ENCODE results near the gene SUN5. TPM values are rescaled to one million over a fixed set of nuclear protein-coding genes. Genes with fewer than 3 reads are reported as not detected.
A peak's percentile ranks its signal among the peaks of the same experiment; 100 is the strongest.

Gene SUN5
- total and polyA plus RNA-seq, 4 donors: not detected

GRCh38 chr20:32973077-32973717 is 31.0 kb downstream of the SUN5 start:
- H3K9ac ChIP-seq (ENCODE audit: insufficient read depth in 1 of 2, low read length in 2 of 2): no peak overlapping the region
- no peaks in the 10 kb centered on the region for H3K36me3 ChIP-seq (ENCODE audit: control insufficient read depth in 4 of 4, insufficient read depth in 4 of 4, low read length in 4 of 4)
- peaks cover 0 to 9% (median 3%) of the 10 kb centered on the region in 5 donors for H3K4me1 ChIP-seq (ENCODE audit: control insufficient read depth in 5 of 5, insufficient read depth in 5 of 5, low read length in 5 of 5)
- no peak overlapping the region for H3K27ac ChIP-seq (ENCODE audit: low read depth in 1 of 2, low read length in 1 of 2)
- ATAC-seq (ENCODE audit: insufficient read depth, low FRiP score): no peak
- no peak for TF ChIP-seq CTCF (IDR thresholded peaks at IDR 0.05; ENCODE audit: control extremely low read depth, extremely low read depth)
- no peak for DNase-seq
- H3K9me3 ChIP-seq (ENCODE audit: control insufficient read depth in 4 of 4, insufficient read depth in 3 of 4, low read length in 3 of 4): peaks cover 0 to 5% (median 0%) of the 10 kb centered on the region in 4 donors
- H3K4me3 ChIP-seq: no peak overlapping the region
- H3K27me3 ChIP-seq (ENCODE audit: control insufficient read depth in 3 of 3, insufficient read depth in 3 of 3, low read length in 2 of 3): no peaks in the 10 kb centered on the region
- 86 to 88% methylated on average over 10 of the region's 10 CpGs for WGBS, 2 donors

- Histone ChIP-seq H3K27me3 (ENCODE audit: control insufficient read depth in 3 of 3, insufficient read depth in 3 of 3, low read length in 2 of 3) (no peaks in the 10 kb centered on the region), H3K4me3 (no peak overlapping the region), H3K27ac (ENCODE audit: low read depth in 1 of 2, low read length in 1 of 2) (no peak overlapping the region), H3K4me1 (ENCODE audit: control insufficient read depth in 5 of 5, insufficient read depth in 5 of 5, low read length in 5 of 5) (peaks cover 0 to 9% (median 3%) of the 10 kb centered on the region in 5 donors), H3K9me3 (ENCODE audit: control insufficient read depth in 4 of 4, insufficient read depth in 3 of 4, low read length in 3 of 4) (peaks cover 0 to 5% (median 0%) of the 10 kb centered on the region in 4 donors), H3K9ac (ENCODE audit: insufficient read depth in 1 of 2, low read length in 2 of 2) (no peak overlapping the region), H3K36me3 (ENCODE audit: control insufficient read depth in 4 of 4, insufficient read depth in 4 of 4, low read length in 4 of 4) (no peaks in the 10 kb centered on the region)
- 58 to 71% methylated on average over 13 of the region's 13 CpGs for WGBS, 2 donors
- TF ChIP-seq CTCF (IDR thresholded peaks at IDR 0.05; ENCODE audit: control extremely low read depth, extremely low read depth): no peak
- no peak for DNase-seq
- ATAC-seq (ENCODE audit: insufficient read depth, low FRiP score): peak; percentile 38
Observed at GRCh38 chr20:32972181-32973076, 31.8 kb downstream of the SUN5 start.

GRCh38 chr20:32971703-32972161 is 32.5 kb downstream of the SUN5 start:
- Histone ChIP-seq H3K4me3 (no peak overlapping the region), H3K9ac (ENCODE audit: insufficient read depth in 1 of 2, low read length in 2 of 2) (peak overlapping the region in 1 of 2 donors; percentile 40), H3K4me1 (ENCODE audit: control insufficient read depth in 5 of 5, insufficient read depth in 5 of 5, low read length in 5 of 5) (peaks cover 0 to 9% (median 3%) of the 10 kb centered on the region in 5 donors), H3K27ac (ENCODE audit: low read depth in 1 of 2, low read length in 1 of 2) (no peak overlapping the region), H3K36me3 (ENCODE audit: control insufficient read depth in 4 of 4, insufficient read depth in 4 of 4, low read length in 4 of 4) (no peaks in the 10 kb centered on the region), H3K9me3 (ENCODE audit: control insufficient read depth in 4 of 4, insufficient read depth in 3 of 4, low read length in 3 of 4) (peaks cover 0 to 2% (median 0%) of the 10 kb centered on the region in 4 donors), H3K27me3 (ENCODE audit: control insufficient read depth in 3 of 3, insufficient read depth in 3 of 3, low read length in 2 of 3) (no peaks in the 10 kb centered on the region)
- WGBS, 2 donors: 50 to 52% methylated on average over 6 of the region's 6 CpGs
- ATAC-seq (ENCODE audit: insufficient read depth, low FRiP score) (no peak), DNase-seq (peak in 1 of 3 donors; percentile 25)
- TF ChIP-seq CTCF (IDR thresholded peaks at IDR 0.05; ENCODE audit: control extremely low read depth, extremely low read depth): no peak
